ENCODE measurements around the gene LCAT. TPM values are rescaled to one million over a fixed set of nuclear protein-coding genes. Genes with fewer than 3 reads are reported as not detected.
A peak's percentile ranks its signal among the peaks of the same experiment; 100 is the strongest.
"Not testable (repeated sequence)": the region's sequence is repeated elsewhere in the genome, so short reads cannot be mapped to it uniquely, and the experiment has no call there.

The LCAT gene
- total RNA-seq, 1 experiment from 2014 or later = 17.8 TPM

DNA sequence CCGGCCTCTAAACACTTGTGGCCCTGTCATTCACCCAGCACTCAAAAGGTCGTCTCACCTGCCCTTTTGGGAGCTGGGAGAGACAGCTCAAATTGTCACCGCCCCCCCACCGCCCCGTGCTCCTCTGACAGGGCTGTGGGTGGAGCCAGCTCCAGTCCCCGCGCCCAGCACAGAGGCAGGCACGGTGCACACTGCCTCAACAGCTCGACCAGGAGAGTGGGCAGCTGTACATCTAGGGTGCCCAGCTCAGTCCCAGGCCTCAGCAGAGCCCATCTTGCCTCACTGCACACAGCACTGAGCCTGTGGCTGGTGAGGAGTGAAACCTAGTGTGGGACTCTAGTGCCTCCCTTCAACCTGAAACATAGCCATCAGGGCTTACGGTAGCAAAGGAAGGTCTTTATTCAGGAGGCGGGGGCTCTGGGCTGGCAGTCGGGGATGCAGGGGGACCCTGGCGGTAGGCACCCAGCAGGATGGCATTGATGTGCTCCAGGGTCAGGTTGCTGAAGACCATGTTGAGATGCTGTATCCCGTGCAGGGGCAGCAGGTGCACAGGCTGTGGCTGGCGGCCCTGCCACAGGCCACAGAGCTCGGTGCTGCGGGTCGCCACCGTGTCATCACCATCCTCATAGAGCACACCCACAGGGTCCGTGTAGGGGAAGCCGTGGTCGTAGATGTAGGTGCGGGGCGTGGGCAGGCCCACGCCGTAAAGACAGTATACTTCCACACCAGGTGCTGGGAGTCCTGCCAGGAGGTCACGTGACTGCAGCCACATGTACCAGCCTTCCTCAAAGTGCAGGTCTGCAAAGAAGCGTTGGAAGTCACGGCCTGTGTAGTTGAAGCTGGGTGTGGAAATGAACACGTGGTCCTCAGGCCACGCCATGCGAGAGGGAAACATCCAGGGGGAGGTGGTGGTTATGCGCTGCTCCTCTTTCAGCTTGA is 4.1 kb downstream of the LCAT start:
- H4K20me1 ChIP-seq (ENCODE audit: control insufficient read depth, insufficient read depth, insufficient read length) = no peaks in the 10 kb centered on the region
- H3K36me3 Mint-ChIP-seq (ENCODE audit: insufficient read depth in 1 of 3, low read depth in 3 of 3) = peaks cover 0 to 26% (median 1%) of the 10 kb centered on the region in 3 experiments; a peak in 4 of 7 replicates

DNA sequence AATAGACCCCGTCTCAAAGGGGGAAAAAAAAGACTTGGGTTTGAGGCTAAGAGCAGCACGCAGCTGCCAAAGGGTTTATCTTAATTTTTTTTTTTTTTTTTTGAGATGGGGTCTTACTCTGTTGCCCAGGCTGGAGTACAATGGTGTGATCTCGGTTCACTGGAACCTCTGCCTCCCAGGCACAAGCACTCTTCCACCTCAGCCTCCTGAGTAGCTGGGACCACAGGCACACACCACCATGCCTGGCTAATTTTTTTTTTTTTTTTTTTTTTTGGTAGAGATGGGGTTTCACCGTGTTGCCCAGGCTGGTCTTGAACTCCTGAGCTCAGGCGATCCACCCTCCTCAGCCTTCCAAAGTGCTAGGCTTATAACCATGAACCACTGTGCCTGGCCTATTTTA is 6.2 kb downstream of the LCAT start:
- H4K8ac ChIP-seq (replicated peaks; ENCODE audit: insufficient read length, low read depth, low read length); H4K91ac ChIP-seq (ENCODE audit: insufficient read length, low read depth, low read length); H2BK120ac ChIP-seq (ENCODE audit: low read depth, low read length, poor library complexity, severe bottlenecking); H2BK15ac ChIP-seq (ENCODE audit: low read depth, low read length); H3T11ph ChIP-seq (ENCODE audit: low read length); H3K27me3 ChIP-seq (ENCODE audit: insufficient read depth, low read length); H2BK5ac ChIP-seq (ENCODE audit: insufficient read length, low read length); H2BK20ac ChIP-seq (ENCODE audit: low read depth, low read length, poor library complexity, severe bottlenecking); H2AK5ac ChIP-seq (ENCODE audit: insufficient read length, low read length); H2BK12ac ChIP-seq (ENCODE audit: insufficient read length, low read depth, low read length); H3K9me3 Mint-ChIP-seq; H3K18ac ChIP-seq (ENCODE audit: insufficient read length, low read depth, low read length); H3K23ac ChIP-seq (ENCODE audit: insufficient read length, low read depth, low read length); H4K20me1 ChIP-seq (ENCODE audit: control insufficient read depth, insufficient read depth, insufficient read length); H3K4ac ChIP-seq (ENCODE audit: low read depth, low read length); H3K79me2 ChIP-seq (ENCODE audit: insufficient read depth, low read length); H3K27ac ChIP-seq (ENCODE audit: insufficient read length, low read depth, low read length); H3K4me1 ChIP-seq (ENCODE audit: insufficient read depth, low read length); DNase-seq; H2AFZ ChIP-seq (ENCODE audit: low read length); H3K56ac ChIP-seq (ENCODE audit: insufficient read length, low read depth, low read length); H3K27ac Mint-ChIP-seq; H3K79me1 ChIP-seq (ENCODE audit: insufficient read depth, low read depth, low read length, poor library complexity, severe bottlenecking); H3K4me2 ChIP-seq (ENCODE audit: insufficient read depth, insufficient read length, low read length); H4K5ac ChIP-seq (ENCODE audit: insufficient read length, low read depth, low read length); H3K14ac ChIP-seq (ENCODE audit: insufficient read depth, low read length); H3K9me3 ChIP-seq (ENCODE audit: control insufficient read depth, low read depth, low read length); H3K9ac ChIP-seq (ENCODE audit: extremely low read depth, insufficient read length, low read length): not testable (repeated sequence)
- Mint-ChIP-seq H3K36me3 (ENCODE audit: insufficient read depth in 1 of 3, low read depth in 3 of 3) (peaks cover 0 to 31% (median 8%) of the 10 kb centered on the region in 3 experiments; a peak in 4 of 7 replicates), H3K4me1 (peaks cover 25 to 26% of the 10 kb centered on the region in 2 experiments), H3K27me3 (ENCODE audit: low read depth) (peaks cover 10% of the 10 kb centered on the region), H3K4me3 (peak overlapping the region in 1 of 2 experiments; percentile 100; a peak in 2 of 5 replicates)
- peaks cover 18% of the 10 kb centered on the region for H3K23me2 ChIP-seq (ENCODE audit: insufficient read length, low read depth, low read length, poor library complexity, severe bottlenecking)
- WGBS (ENCODE audit: extremely low coverage, insufficient read length, low lambda C conversion rate) = no CpG with 5 or more reads among the region's 5 CpGs

More for the DNA sequence above, 4.1 kb downstream of the LCAT start:
- no CpG with 5 or more reads among the region's 33 CpGs for WGBS (ENCODE audit: extremely low coverage, insufficient read length, low lambda C conversion rate)
- Histone ChIP-seq H2BK5ac (ENCODE audit: insufficient read length, low read length) (no peak overlapping the region), H3K27me3 (ENCODE audit: insufficient read depth, low read length) (no peaks in the 10 kb centered on the region), H3K79me1 (ENCODE audit: insufficient read depth, low read depth, low read length, poor library complexity, severe bottlenecking) (no peaks in the 10 kb centered on the region), H3K14ac (ENCODE audit: insufficient read depth, low read length) (no peak overlapping the region), H4K8ac (replicated peaks; ENCODE audit: insufficient read length, low read depth, low read length) (no peak overlapping the region), H3K9me3 (ENCODE audit: control insufficient read depth, low read depth, low read length) (no peaks in the 10 kb centered on the region), H2AK5ac (ENCODE audit: insufficient read length, low read length) (no peak overlapping the region), H3K27ac (ENCODE audit: insufficient read length, low read depth, low read length) (no peak overlapping the region), H4K5ac (ENCODE audit: insufficient read length, low read depth, low read length) (no peak overlapping the region), H3T11ph (ENCODE audit: low read length) (no peak overlapping the region), H3K18ac (ENCODE audit: insufficient read length, low read depth, low read length) (no peak overlapping the region), H3K79me2 (ENCODE audit: insufficient read depth, low read length) (no peaks in the 10 kb centered on the region), H3K9ac (ENCODE audit: extremely low read depth, insufficient read length, low read length) (no peak overlapping the region), H2BK20ac (ENCODE audit: low read depth, low read length, poor library complexity, severe bottlenecking) (no peak overlapping the region), H4K91ac (ENCODE audit: insufficient read length, low read depth, low read length) (no peak overlapping the region), H3K23ac (ENCODE audit: insufficient read length, low read depth, low read length) (no peak overlapping the region), H2AFZ (ENCODE audit: low read length) (no peak overlapping the region), H3K23me2 (ENCODE audit: insufficient read length, low read depth, low read length, poor library complexity, severe bottlenecking) (peaks cover 15% of the 10 kb centered on the region), H2BK120ac (ENCODE audit: low read depth, low read length, poor library complexity, severe bottlenecking) (no peak overlapping the region), H3K4me1 (ENCODE audit: insufficient read depth, low read length) (0 out of 2 replicates have a peak, but pooled peaks cover 3% of the 10 kb centered on the region), H3K4me2 (ENCODE audit: insufficient read depth, insufficient read length, low read length) (no peak overlapping the region), H2BK12ac (ENCODE audit: insufficient read length, low read depth, low read length) (no peak overlapping the region), H3K4ac (ENCODE audit: low read depth, low read length) (no peak overlapping the region), H3K56ac (ENCODE audit: insufficient read length, low read depth, low read length) (no peak overlapping the region), H2BK15ac (ENCODE audit: low read depth, low read length) (no peak overlapping the region)
- peaks cover 4% of the 10 kb centered on the region for H3K27me3 Mint-ChIP-seq (ENCODE audit: low read depth)
- H3K27ac Mint-ChIP-seq = no peak overlapping the region; a peak in 1 of 7 replicates
- DNase-seq = no peak
- peaks cover 0 to 2% of the 10 kb centered on the region in 2 experiments; a peak in 2 of 5 replicates for H3K9me3 Mint-ChIP-seq
- TF ChIP-seq, protein P1, sequence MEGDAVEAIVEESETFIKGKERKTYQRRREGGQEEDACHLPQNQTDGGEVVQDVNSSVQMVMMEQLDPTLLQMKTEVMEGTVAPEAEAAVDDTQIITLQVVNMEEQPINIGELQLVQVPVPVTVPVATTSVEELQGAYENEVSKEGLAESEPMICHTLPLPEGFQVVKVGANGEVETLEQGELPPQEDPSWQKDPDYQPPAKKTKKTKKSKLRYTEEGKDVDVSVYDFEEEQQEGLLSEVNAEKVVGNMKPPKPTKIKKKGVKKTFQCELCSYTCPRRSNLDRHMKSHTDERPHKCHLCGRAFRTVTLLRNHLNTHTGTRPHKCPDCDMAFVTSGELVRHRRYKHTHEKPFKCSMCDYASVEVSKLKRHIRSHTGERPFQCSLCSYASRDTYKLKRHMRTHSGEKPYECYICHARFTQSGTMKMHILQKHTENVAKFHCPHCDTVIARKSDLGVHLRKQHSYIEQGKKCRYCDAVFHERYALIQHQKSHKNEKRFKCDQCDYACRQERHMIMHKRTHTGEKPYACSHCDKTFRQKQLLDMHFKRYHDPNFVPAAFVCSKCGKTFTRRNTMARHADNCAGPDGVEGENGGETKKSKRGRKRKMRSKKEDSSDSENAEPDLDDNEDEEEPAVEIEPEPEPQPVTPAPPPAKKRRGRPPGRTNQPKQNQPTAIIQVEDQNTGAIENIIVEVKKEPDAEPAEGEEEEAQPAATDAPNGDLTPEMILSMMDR (conservative IDR thresholded peaks at IDR 0.05) = no peak
- H3K4me3 Mint-ChIP-seq = no peak overlapping the region
- peaks cover 14 to 28% of the 10 kb centered on the region in 2 experiments for H3K4me1 Mint-ChIP-seq

Data from H9 (cell line).